ENCODE data around the gene ZDHHC14.

- TF ChIP-seq CTCF (IDR thresholded peaks at IDR 0.05) (no peak), ZFX (IDR thresholded peaks at IDR 0.05; ENCODE audit: borderline replicate concordance) (no peak)
Measured at GRCh38 chr6:157514659-157515496, 133.9 kb downstream of the ZDHHC14 start.

Data from 22Rv1 (cell line).